H1 (cell line): ENCODE measurements around the gene U2SURP. TPM values are rescaled to one million over a fixed set of nuclear protein-coding genes. Genes with fewer than 3 reads are reported as not detected.

Source experiments
- CTCF ChIA-PET: fragments of 300-600 bp; sonication (Branson Sonifier 250); formaldehyde crosslinking; loops from one replicate; lab custom pipeline; 2021; ENCODE audit not compliant: partially characterized antibody; lab: Charles Lee
- POLR2A ChIA-PET: fragments of 300-600 bp; sonication (Branson Sonifier 250); formaldehyde crosslinking; loops from one replicate; lab custom pipeline; 2021; ENCODE audit warnings: inconsistent platforms; ENCODE audit not compliant: partially characterized antibody; lab: Charles Lee
- DNase-seq, 2 experiments: peaks; one replicate each; pipeline versions ENCODE4 v3.0.0 to v3.0.0-alpha.2; 2010 to 2022; ENCODE audit warnings: low spot score in 2 of 2, low read depth in 1 of 2, mixed read lengths in 1 of 2
- FAIRE-seq: peaks from 2 replicates; lab custom pipeline; 2011; peaks lifted over from hg19 to GRCh38; lab: Jason Lieb, UNC
- H2AFZ ChIP-seq: 2 replicates; pipeline ENCODE4 v1.8.1; 2012; ENCODE audit warnings: low read length, inconsistent platforms
- H2AK5ac ChIP-seq: 2 replicates; pipeline ENCODE4 v1.6.1; 2013; ENCODE audit warnings: low read depth, low read length
- H2BK120ac ChIP-seq: replicated peaks from 2 replicates; pipeline ENCODE3; 2013; ENCODE audit warnings: low read depth, low read length, inconsistent platforms
- H2BK12ac ChIP-seq: 2 replicates; pipeline ENCODE4 v1.6.1; 2013; ENCODE audit warnings: low read depth, low read length
- H2BK15ac ChIP-seq: 2 replicates; pipeline ENCODE4 v1.6.1; 2013; ENCODE audit warnings: low read length
- H2BK20ac ChIP-seq: 2 replicates; pipeline ENCODE4 v1.6.1; 2013; ENCODE audit warnings: low read length
- H2BK5ac ChIP-seq: 2 replicates; pipeline ENCODE4 v1.6.1; 2013; ENCODE audit warnings: low read depth, low read length
- H3K14ac ChIP-seq: 2 replicates; pipeline ENCODE4 v1.6.1; 2013; ENCODE audit warnings: inconsistent platforms; ENCODE audit not compliant: insufficient read length
- H3K18ac ChIP-seq: 2 replicates; pipeline ENCODE4 v1.6.1; 2013; ENCODE audit warnings: low read length; ENCODE audit errors: extremely low read depth
- H3K23ac ChIP-seq: 2 replicates; pipeline ENCODE4 v1.6.1; 2013; ENCODE audit warnings: inconsistent platforms; ENCODE audit not compliant: insufficient read length
- H3K23me2 ChIP-seq: 2 replicates; pipeline ENCODE4 v1.6.1; 2013; ENCODE audit warnings: low read depth, low read length
- H3K27ac ChIP-seq: 2 replicates; pipeline ENCODE4 v1.6.1; 2011; ENCODE audit warnings: low read depth, low read length, inconsistent platforms
- H3K27me3 ChIP-seq, 4 experiments: replicated peaks in 1 of 4; 1 replicate in 1 of 4; 2 replicates in 3 of 4; pipeline versions ENCODE4 v1.6.1 to v1.8.1; 2011 to 2013; ENCODE audit warnings: low read length in 3 of 4, mild to moderate bottlenecking in 3 of 4, inconsistent platforms in 2 of 4, mixed read lengths in 2 of 4, moderate library complexity in 1 of 4; ENCODE audit not compliant: control insufficient read depth in 3 of 4, insufficient read depth in 3 of 4; ENCODE audit errors: extremely low read depth in 1 of 4
- H3K36me3 ChIP-seq, 4 experiments: 2 replicates each; pipeline versions ENCODE4 v1.6.1 to v1.8.1; 2011 to 2013; ENCODE audit warnings: mild to moderate bottlenecking in 4 of 4, low read length in 3 of 4, moderate library complexity in 2 of 4, control low read depth in 1 of 4, inconsistent platforms in 1 of 4; ENCODE audit not compliant: insufficient read depth in 4 of 4, control insufficient read depth in 2 of 4
- H3K4ac ChIP-seq: replicated peaks from 2 replicates; pipeline ENCODE3; 2013; ENCODE audit warnings: low read length, low read depth, mixed read lengths, inconsistent platforms; ENCODE audit not compliant: insufficient read length
- H3K4me1 ChIP-seq, 4 experiments: replicated peaks in 1 of 4; 1 replicate in 1 of 4; 2 replicates in 3 of 4; pipeline versions ENCODE4 v1.6.1 to v1.8.1; 2011 to 2013; ENCODE audit warnings: low read length in 3 of 4, inconsistent platforms in 2 of 4, mixed read lengths in 1 of 4; ENCODE audit not compliant: insufficient read depth in 4 of 4, control insufficient read depth in 3 of 4
- H3K4me2 ChIP-seq, 2 experiments: 2 replicates each; pipeline versions ENCODE4 v1.6.1 to v1.8.1; 2011 to 2013; ENCODE audit warnings: low read depth in 2 of 2, low read length in 2 of 2, control low read depth in 1 of 2, inconsistent platforms in 1 of 2, mild to moderate bottlenecking in 1 of 2; ENCODE audit not compliant: insufficient read depth in 1 of 2
- H3K4me3 ChIP-seq, 4 experiments: fragments of 200-600, 300-600 bp in 1 of 4; sonication (generic), shearing (Covaris generic), sonication (Bioruptor Twin) in 1 of 4; 2 replicates each; pipeline versions ENCODE4 v1.5.1 to v1.8.1; 2011 to 2016; ENCODE audit warnings: low read length in 4 of 4, low read depth in 3 of 4, control low read depth in 2 of 4, inconsistent platforms in 2 of 4, mild to moderate bottlenecking in 2 of 4, mixed read lengths in 1 of 4, moderate library complexity in 1 of 4; ENCODE audit not compliant: insufficient read depth in 2 of 4; ENCODE audit errors: extremely low read depth in 1 of 4
- H3K56ac ChIP-seq: replicated peaks from 2 replicates; pipeline ENCODE3; 2013; ENCODE audit warnings: low read depth, mild to moderate bottlenecking, mixed read lengths, low read length, inconsistent platforms; ENCODE audit not compliant: insufficient read length
- H3K79me1 ChIP-seq: 2 replicates; pipeline ENCODE4 v1.6.1; 2013; ENCODE audit warnings: low read depth, low read length, control low read depth
- H3K79me2 ChIP-seq, 2 experiments: 2 replicates each; pipeline versions ENCODE4 v1.6.1 to v1.8.1; 2012 to 2013; ENCODE audit warnings: low read length in 2 of 2, mild to moderate bottlenecking in 2 of 2, inconsistent platforms in 1 of 2; ENCODE audit not compliant: insufficient read depth in 2 of 2, control insufficient read depth in 1 of 2
- H3K9ac ChIP-seq, 4 experiments: replicated peaks in 1 of 4; 1 replicate in 1 of 4; 2 replicates in 3 of 4; pipeline versions ENCODE4 v1.6.1 to v1.8.1; 2011 to 2013; ENCODE audit warnings: low read depth in 3 of 4, low read length in 3 of 4, control low read depth in 2 of 4, mild to moderate bottlenecking in 2 of 4, moderate library complexity in 2 of 4, inconsistent platforms in 1 of 4; ENCODE audit errors: extremely low read depth in 1 of 4
- H3K9me3 ChIP-seq, 2 experiments: 2 replicates each; pipeline versions ENCODE4 v1.6.1 to v1.8.1; 2012 to 2013; ENCODE audit warnings: mild to moderate bottlenecking in 2 of 2, moderate library complexity in 2 of 2, control low read depth in 1 of 2, inconsistent platforms in 1 of 2, low read depth in 1 of 2, low read length in 1 of 2, mixed read lengths in 1 of 2; ENCODE audit not compliant: insufficient read depth in 2 of 2
- H4K20me1 ChIP-seq, 2 experiments: replicated peaks in 1 of 2; 2 replicates each; pipeline versions ENCODE3 to v1.8.1; 2011 to 2013; ENCODE audit warnings: inconsistent platforms in 2 of 2, low read length in 2 of 2, mild to moderate bottlenecking in 1 of 2; ENCODE audit not compliant: insufficient read depth in 2 of 2, control insufficient read depth in 1 of 2
- H4K5ac ChIP-seq: 2 replicates; pipeline ENCODE4 v1.6.1; 2013; ENCODE audit warnings: low read length, low read depth, mixed read lengths, inconsistent platforms; ENCODE audit not compliant: insufficient read length
- H4K8ac ChIP-seq: 2 replicates; pipeline ENCODE4 v1.8.0; 2013; ENCODE audit warnings: mild to moderate bottlenecking, moderate library complexity, low read length, inconsistent platforms; ENCODE audit not compliant: insufficient read depth; ENCODE audit errors: extremely low read depth
- H4K91ac ChIP-seq: replicated peaks from 2 replicates; pipeline ENCODE3; 2013; ENCODE audit warnings: low read length, mixed read lengths, inconsistent platforms; ENCODE audit not compliant: insufficient read length
- BCL11A ChIP-seq, 2 experiments: IDR thresholded peaks; one replicate each; pipeline ENCODE4 v1.6.1; 2011; ENCODE audit warnings: low read depth in 2 of 2, low read length in 2 of 2, mild to moderate bottlenecking in 2 of 2
- CBX5 ChIP-seq: fragments of 300-800, 300-1000 bp; sonication (generic); IDR thresholded peaks from 2 replicates; pipeline ENCODE4 v1.7.1; 2016; ENCODE audit warnings: antibody characterized with exemption, low read length, low read depth
- CEBPB ChIP-seq: IDR thresholded peaks from 2 replicates; pipeline ENCODE4 v1.6.1; 2012; ENCODE audit warnings: low read depth, low read length
- GABPA ChIP-seq: IDR thresholded peaks from 2 replicates; pipeline ENCODE4 v1.6.1; 2011; ENCODE audit warnings: mild to moderate bottlenecking, low read length, moderate library complexity, borderline replicate concordance; ENCODE audit not compliant: insufficient read depth
- KDM1A ChIP-seq: fragments of 200-600, 300-600 bp; sonication (generic); IDR thresholded peaks from 2 replicates; pipeline ENCODE4 v1.7.1; 2016; ENCODE audit warnings: mild to moderate bottlenecking, low read length, borderline replicate concordance
- KDM5A ChIP-seq: fragments of 200-600 bp; IDR thresholded peaks from 2 replicates; pipeline ENCODE4 v1.7.1; 2012; ENCODE audit warnings: mild to moderate bottlenecking, low read length, inconsistent platforms, mixed read lengths
- RFX5 ChIP-seq: IDR thresholded peaks from 2 replicates; pipeline ENCODE4 v1.6.1; 2011; ENCODE audit warnings: low read depth, low read length, improper control_type of control experiment, borderline replicate concordance
- WGBS, 2 experiments: shearing (Covaris generic) in 1 of 2; methylation state at CpG; one replicate each; pipeline versions ENCODE4 v1.1.6 to v1.1.7; 2013 to 2015; ENCODE audit warnings: low lambda C conversion rate in 2 of 2, mixed read lengths in 2 of 2, inconsistent platforms in 1 of 2, low coverage in 1 of 2, missing lambda C conversion rate in 1 of 2; ENCODE audit not compliant: insufficient replicate concordance in 2 of 2, insufficient coverage in 1 of 2, insufficient read length in 1 of 2; ENCODE audit errors: extremely low coverage in 1 of 2, missing lambda C conversion rate in 1 of 2; 5-methylcytosine and 5-hydroxymethylcytosine counted together
- polyA plus RNA-seq, 7 experiments: library from polyadenylated mRNA; depleted of rRNA in 3 of 7; stranded (reverse) in 5 of 7; unstranded in 2 of 7; fragments of >200 nt in 5 of 7; fragments of 200-250 nt in 2 of 7; gene quantifications; 1 replicate in 5 of 7; 2 replicates in 1 of 7; 4 replicates in 1 of 7; pipeline versions ENCODE4 v1.2.1 to v1.2.3, GENCODE V29; 2011 to 2013; ENCODE audit warnings: missing spikeins in 2 of 7, mixed read lengths in 2 of 7
- total RNA-seq: library from RNA; stranded (reverse); fragmentation: NEBNext Ultra II Directional; extraction: Animal tissue kit (Norgen Biotek cat#: 25700); gene quantifications from 2 replicates; pipeline ENCODE4 v1.2.1, GENCODE V29; 2021

Gene U2SURP
- total and polyA plus RNA-seq, 2 of the 8 experiments (the other 6 are each of a cell fraction or from before 2014, with no cell fraction given) = 22.2 to 167 TPM

DNA sequence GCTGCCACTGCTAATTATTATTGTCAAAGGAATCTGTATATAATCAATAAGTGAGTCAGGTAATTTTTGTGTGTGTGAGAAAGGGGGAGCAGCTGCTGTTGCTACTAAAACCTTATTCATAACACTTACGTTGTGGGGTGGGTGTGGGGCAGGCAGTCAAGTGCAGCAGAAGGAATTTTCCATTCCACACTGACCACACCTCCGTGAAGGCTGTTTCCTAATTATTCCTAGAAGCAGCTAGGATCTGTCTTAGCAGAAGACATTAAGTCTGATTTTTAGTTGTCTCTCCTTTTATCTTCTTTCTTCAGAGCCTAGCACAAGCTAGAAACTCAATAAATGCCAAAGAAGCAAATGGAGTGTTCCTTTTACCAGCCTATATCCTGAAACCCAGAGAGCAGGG is 4.0 kb upstream of the U2SURP start:
- H3K14ac ChIP-seq = no peak overlapping the region
- ChIA-PET CTCF (interaction anchor here (0.6 to 8.7 kb wide), 6 partner anchors 10 to 583 kb away, joined by 3 to 122 read pairs (median 5); no protein-coding TSS in a partner anchor), POLR2A (no interaction called here)
- H4K20me1 ChIP-seq = no peaks in the 10 kb centered on the region
- FAIRE-seq (no peak), DNase-seq (no peak)
- H3K23ac ChIP-seq = no peak overlapping the region
- 61% methylated on average over 2 of the region's 2 CpGs; no CpG with 5 or more reads in 1 of the 2 experiments for WGBS, 2 experiments
- no peak overlapping the region for H2AK5ac ChIP-seq
- H3K4me2 ChIP-seq = no peak overlapping the region
- H3K4me1 ChIP-seq = peaks cover 0 to 4% (median 2%) of the 10 kb centered on the region in 4 experiments; a peak in 2 of 7 replicates
- H4K8ac ChIP-seq = no peak overlapping the region
- no peaks in the 10 kb centered on the region; the same call in 1 of the 2 replicates for H3K79me1 ChIP-seq
- no peak overlapping the region for H2BK120ac ChIP-seq
- H2BK12ac ChIP-seq = no peak overlapping the region
- H3K27me3 ChIP-seq = no peaks in the 10 kb centered on the region
- H3K4me3 ChIP-seq = no peak overlapping the region
- peaks cover 5% of the 10 kb centered on the region; the same call in 1 of the 2 replicates for H3K23me2 ChIP-seq
- no peak overlapping the region for H2AFZ ChIP-seq
- peaks cover 7 to 13% of the 10 kb centered on the region in 2 experiments for H3K79me2 ChIP-seq
- no peak overlapping the region for H3K27ac ChIP-seq
- H3K9me3 ChIP-seq = no peaks in the 10 kb centered on the region
- no peak overlapping the region for H4K5ac ChIP-seq
- H2BK5ac ChIP-seq = no peak overlapping the region
- H3K36me3 ChIP-seq = no peaks in the 10 kb centered on the region
- no peak overlapping the region for H3K56ac ChIP-seq
- no peak overlapping the region for H3K9ac ChIP-seq
- no peak overlapping the region for H3K4ac ChIP-seq
- no peak overlapping the region for H3K18ac ChIP-seq
- no peak overlapping the region for H4K91ac ChIP-seq
- H2BK20ac ChIP-seq = no peak overlapping the region
- no peak overlapping the region for H2BK15ac ChIP-seq
- TF ChIP-seq CBX5 (no peak), GABPA (no peak), KDM5A (no peak), CEBPB (no peak), KDM1A (no peak), BCL11A (IDR thresholded peaks at IDR 0.05; ENCODE audit: low read depth in 2 of 2, low read length in 2 of 2) (no peak), RFX5 (no peak)
